ENCODE results near the gene RNF4.
"Not testable (repeated sequence)": the region's sequence is repeated elsewhere in the genome, so short reads cannot be mapped to it uniquely, and the experiment has no call there.

RNF4 gene

DNA sequence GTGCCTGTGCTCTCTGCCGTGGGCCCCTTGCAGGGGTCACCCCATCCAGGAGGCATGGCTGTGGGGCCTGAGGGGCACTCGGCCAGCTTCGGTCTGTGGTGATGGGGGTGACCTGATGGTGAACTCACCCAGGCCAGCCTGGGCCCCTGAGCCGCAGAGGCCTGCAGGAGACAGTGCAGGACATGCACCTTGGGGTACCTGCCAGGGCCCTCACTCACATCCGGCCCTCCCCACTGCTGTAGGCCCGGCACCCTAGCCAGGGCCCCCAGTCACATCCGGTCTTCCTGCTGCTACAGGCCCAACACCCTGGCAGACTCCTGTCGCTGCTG lies 42.9 kb upstream of the RNF4 start:
- H3K4me3 ChIP-seq (ENCODE audit: insufficient read length, low read depth) = no peak overlapping the region
- DNase-seq (ENCODE audit: low read depth, low spot score) = no peak
- H3K4me1 ChIP-seq (ENCODE audit: insufficient read depth, insufficient read length) = peaks cover 17% of the 10 kb centered on the region
- no peaks in the 10 kb centered on the region for H3K36me3 ChIP-seq (ENCODE audit: insufficient read depth, insufficient read length, low read length)
- no peak overlapping the region for H3K9ac ChIP-seq (ENCODE audit: insufficient read length, low read depth)
- peaks cover 19% of the 10 kb centered on the region for H3K27me3 ChIP-seq (ENCODE audit: insufficient read depth, insufficient read length)
- TF ChIP-seq ZNF274 (IDR thresholded peaks at IDR 0.05; ENCODE audit: low read depth, low read length) = no peak
- no peak for TF ChIP-seq YY1 (IDR thresholded peaks at IDR 0.05; ENCODE audit: insufficient read depth, insufficient read length)
- no peak for TF ChIP-seq SUZ12 (IDR thresholded peaks at IDR 0.05; ENCODE audit: extremely low read depth, insufficient read depth, insufficient read length)
- no peaks in the 10 kb centered on the region for H3K9me3 ChIP-seq (ENCODE audit: insufficient read depth, low read length)

DNA sequence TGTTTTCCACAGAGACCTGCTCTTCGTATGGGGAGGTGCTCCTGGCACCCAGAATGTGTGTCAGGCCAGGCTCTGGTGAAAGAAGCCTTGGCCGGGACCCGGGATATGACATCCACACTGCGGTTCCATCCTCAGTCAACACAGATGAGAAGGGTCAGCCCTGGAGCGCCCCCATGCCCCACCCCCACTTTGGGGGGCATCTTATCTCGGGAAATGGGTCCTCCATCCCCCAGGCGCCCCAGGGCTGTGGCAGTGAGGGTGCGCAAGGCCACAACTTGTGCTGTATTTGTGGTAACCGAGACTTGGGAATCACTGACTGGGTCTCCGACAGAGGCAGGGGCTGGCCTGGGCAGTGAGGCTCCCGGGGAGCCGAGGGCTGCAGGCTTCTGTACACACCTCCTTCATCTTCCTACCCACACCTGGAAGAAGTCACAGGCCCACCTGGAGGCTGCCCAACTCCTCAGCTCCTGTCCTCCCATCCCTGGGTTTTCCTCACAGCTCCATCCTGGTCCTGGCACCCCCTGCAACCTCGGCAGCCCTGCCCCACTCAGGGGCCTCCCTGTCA lies 42.1 kb upstream of the RNF4 start:
- Histone ChIP-seq H3K4me3 (ENCODE audit: insufficient read length, low read depth) (no peak overlapping the region), H3K4me1 (ENCODE audit: insufficient read depth, insufficient read length) (peaks cover 17% of the 10 kb centered on the region), H3K9me3 (ENCODE audit: insufficient read depth, low read length) (no peaks in the 10 kb centered on the region), H3K36me3 (ENCODE audit: insufficient read depth, insufficient read length, low read length) (no peaks in the 10 kb centered on the region), H3K27me3 (ENCODE audit: insufficient read depth, insufficient read length) (peaks cover 12% of the 10 kb centered on the region), H3K9ac (ENCODE audit: insufficient read length, low read depth) (no peak overlapping the region)
- TF ChIP-seq SUZ12 (IDR thresholded peaks at IDR 0.05; ENCODE audit: extremely low read depth, insufficient read depth, insufficient read length) = no peak
- TF ChIP-seq ZNF274 (IDR thresholded peaks at IDR 0.05; ENCODE audit: low read depth, low read length) = no peak
- no peak for TF ChIP-seq YY1 (IDR thresholded peaks at IDR 0.05; ENCODE audit: insufficient read depth, insufficient read length)
- no peak for DNase-seq (ENCODE audit: low read depth, low spot score)

DNA sequence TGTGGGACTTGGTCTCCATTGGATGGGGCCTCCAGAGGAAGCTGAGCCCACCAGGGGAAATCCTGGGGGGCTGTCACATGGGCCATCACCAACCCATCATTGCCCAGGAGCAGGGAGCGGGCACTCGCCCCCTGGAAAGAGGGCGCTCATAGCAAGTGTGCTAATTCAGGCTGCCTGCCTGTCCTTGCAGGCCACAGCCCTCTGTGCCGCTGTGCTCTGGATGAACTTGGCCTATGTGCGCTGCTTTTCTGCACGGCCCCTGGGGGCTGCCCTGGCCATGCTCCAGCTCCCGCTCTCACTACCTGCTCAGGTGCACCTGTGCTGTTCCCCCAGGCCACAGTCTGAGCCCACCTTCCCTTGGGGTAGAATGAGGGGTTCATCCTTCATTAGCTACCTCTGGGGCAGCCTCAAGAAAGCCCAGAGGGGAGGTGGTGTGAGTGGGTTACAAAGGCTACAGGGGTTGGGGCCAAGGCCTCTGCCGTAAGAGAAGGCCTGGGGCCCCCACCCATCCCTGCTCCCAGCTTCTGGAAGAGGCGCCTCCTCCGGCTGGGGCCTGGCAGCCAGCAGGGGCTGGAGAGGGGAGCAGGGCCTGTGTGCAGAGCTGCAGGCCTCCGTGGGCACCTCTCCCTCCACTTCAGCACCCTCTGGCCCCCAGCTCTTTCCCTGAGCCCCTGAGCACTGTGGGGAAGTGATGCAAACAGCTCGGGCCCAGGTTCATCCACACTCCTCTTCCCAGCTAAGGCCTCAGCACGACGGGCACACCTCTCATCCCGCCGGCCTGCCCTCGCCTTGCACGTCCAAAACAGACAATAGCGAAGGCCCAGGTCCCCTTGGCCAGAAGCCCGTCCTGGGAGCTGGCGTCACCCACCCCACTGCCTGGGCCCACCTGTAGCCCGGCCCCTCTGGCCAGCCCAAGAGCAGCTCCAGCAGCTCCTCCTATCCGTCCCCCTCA lies 41.2 kb upstream of the RNF4 start:
- Histone ChIP-seq H3K9ac (ENCODE audit: insufficient read length, low read depth) (peak overlapping the region; percentile 27), H3K9me3 (ENCODE audit: insufficient read depth, low read length) (no peaks in the 10 kb centered on the region), H3K4me1 (ENCODE audit: insufficient read depth, insufficient read length) (peaks cover 13% of the 10 kb centered on the region), H3K27me3 (ENCODE audit: insufficient read depth, insufficient read length) (peaks cover 4% of the 10 kb centered on the region), H3K4me3 (ENCODE audit: insufficient read length, low read depth) (no peak overlapping the region), H3K36me3 (ENCODE audit: insufficient read depth, insufficient read length, low read length) (no peaks in the 10 kb centered on the region)
- DNase-seq (ENCODE audit: low read depth, low spot score) = no peak
- TF ChIP-seq YY1 (IDR thresholded peaks at IDR 0.05; ENCODE audit: insufficient read depth, insufficient read length) (no peak), ZNF274 (IDR thresholded peaks at IDR 0.05; ENCODE audit: low read depth, low read length) (no peak), SUZ12 (IDR thresholded peaks at IDR 0.05; ENCODE audit: extremely low read depth, insufficient read depth, insufficient read length) (no peak)

DNA sequence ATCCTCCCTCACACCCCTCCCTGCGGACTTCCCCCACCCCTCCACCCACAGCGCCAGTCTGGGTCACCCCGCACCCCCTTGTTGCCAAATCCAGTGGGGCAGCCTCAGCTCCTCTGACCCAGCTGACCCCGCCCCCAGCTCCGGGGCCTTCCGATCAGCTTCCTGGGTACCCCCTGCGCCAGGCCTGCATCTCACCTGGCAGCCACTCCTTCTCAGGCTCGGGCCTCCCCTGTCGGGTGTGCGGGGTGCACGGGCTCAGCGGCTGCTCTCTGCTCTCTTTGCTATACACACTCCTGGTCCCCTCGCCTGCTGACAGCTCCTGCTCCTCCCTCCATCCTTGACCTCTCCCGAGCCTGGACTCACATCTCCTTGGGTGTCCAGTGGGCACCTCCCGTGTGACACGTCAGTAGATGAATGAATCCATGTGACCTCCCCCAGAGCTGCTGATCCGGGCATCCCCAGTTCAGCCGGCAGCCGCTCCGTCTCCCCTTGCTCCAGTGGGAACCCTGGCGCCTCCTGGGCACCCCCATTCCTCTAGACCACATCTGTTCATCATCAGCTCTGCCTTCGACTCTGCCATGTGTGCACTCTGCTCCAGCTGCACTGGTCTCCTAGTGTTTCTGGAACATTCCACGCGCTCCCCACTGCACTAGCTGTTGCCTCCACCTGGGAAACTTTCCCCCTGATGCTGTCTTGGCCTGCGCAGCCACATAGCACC lies 40.3 kb upstream of the RNF4 start:
- no peak for DNase-seq (ENCODE audit: low read depth, low spot score)
- Histone ChIP-seq H3K9ac (ENCODE audit: insufficient read length, low read depth) (no peak overlapping the region), H3K27me3 (ENCODE audit: insufficient read depth, insufficient read length) (peaks cover 2% of the 10 kb centered on the region), H3K9me3 (ENCODE audit: insufficient read depth, low read length) (no peaks in the 10 kb centered on the region), H3K4me3 (ENCODE audit: insufficient read length, low read depth) (no peak overlapping the region), H3K36me3 (ENCODE audit: insufficient read depth, insufficient read length, low read length) (no peaks in the 10 kb centered on the region), H3K4me1 (ENCODE audit: insufficient read depth, insufficient read length) (peaks cover 10% of the 10 kb centered on the region)
- TF ChIP-seq ZNF274 (IDR thresholded peaks at IDR 0.05; ENCODE audit: low read depth, low read length) (no peak), SUZ12 (IDR thresholded peaks at IDR 0.05; ENCODE audit: extremely low read depth, insufficient read depth, insufficient read length) (no peak), YY1 (IDR thresholded peaks at IDR 0.05; ENCODE audit: insufficient read depth, insufficient read length) (no peak)

DNA sequence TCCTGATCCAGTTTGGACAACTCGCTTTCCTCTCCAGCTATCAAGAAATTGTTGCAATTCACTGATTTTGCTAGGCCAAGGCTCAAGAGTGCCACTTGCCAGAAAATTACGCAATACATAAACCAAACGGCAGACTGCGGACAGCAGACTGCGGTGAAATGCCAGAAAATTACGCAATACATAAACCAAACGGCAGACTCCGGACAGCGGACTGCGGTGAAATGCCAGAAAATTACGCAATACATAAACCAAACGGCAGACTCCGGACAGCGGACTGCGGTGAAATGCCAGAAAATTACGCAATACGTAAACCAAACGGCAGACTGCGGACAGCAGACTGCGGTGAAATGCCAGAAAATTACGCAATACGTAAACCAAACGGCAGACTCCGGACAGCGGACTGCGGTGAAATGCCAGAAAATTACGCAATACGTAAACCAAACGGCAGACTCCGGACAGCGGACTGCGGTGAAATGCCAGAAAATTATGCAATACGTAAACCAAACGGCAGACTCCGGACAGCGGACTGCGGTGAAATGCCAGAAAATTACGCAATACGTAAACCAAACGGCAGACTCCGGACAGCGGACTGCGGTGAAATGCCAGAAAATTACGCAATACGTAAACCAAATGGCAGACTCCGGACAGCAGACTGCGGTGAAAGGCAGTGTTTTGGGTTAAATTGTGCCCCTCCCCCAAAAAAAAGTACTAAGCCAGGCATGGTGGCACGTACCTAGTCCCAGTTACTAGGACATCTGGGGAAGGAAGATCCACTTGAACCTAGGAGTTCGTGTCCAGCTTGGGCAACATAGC lies 38.8 kb upstream of the RNF4 start:
- not testable (repeated sequence) for H3K4me1 ChIP-seq (ENCODE audit: insufficient read depth, insufficient read length); H3K9ac ChIP-seq (ENCODE audit: insufficient read length, low read depth); DNase-seq (ENCODE audit: low read depth, low spot score)

DNA sequence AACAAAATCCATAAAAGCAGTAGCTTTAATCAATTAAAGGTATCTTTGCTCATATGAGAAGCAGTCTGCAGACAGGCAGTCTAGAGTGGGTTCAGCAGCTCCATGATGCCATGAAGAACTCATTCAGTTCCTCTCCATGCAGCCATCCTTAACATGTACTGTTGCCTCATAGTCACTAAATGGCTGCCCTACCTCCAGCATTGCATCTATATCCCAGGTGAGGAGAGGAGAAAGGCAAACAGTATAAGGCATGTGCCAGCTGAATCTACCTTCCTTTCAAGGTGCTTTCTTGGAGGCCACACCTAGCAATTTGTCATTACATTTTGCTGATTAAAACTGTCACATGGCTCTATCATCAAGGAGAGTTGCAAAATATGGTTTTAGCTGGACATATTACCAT lies 36.9 kb upstream of the RNF4 start:
- Histone ChIP-seq H3K4me3 (ENCODE audit: insufficient read length, low read depth) (no peak overlapping the region), H3K27me3 (ENCODE audit: insufficient read depth, insufficient read length) (no peaks in the 10 kb centered on the region), H3K9me3 (ENCODE audit: insufficient read depth, low read length) (no peaks in the 10 kb centered on the region), H3K4me1 (ENCODE audit: insufficient read depth, insufficient read length) (peaks cover 7% of the 10 kb centered on the region), H3K36me3 (ENCODE audit: insufficient read depth, insufficient read length, low read length) (no peaks in the 10 kb centered on the region), H3K9ac (ENCODE audit: insufficient read length, low read depth) (no peak overlapping the region)
- TF ChIP-seq SUZ12 (IDR thresholded peaks at IDR 0.05; ENCODE audit: extremely low read depth, insufficient read depth, insufficient read length) (no peak), YY1 (IDR thresholded peaks at IDR 0.05; ENCODE audit: insufficient read depth, insufficient read length) (no peak), ZNF274 (IDR thresholded peaks at IDR 0.05; ENCODE audit: low read depth, low read length) (no peak)
- DNase-seq (ENCODE audit: low read depth, low spot score) = no peak

More for the DNA sequence above, 38.8 kb upstream of the RNF4 start:
- H3K4me3 ChIP-seq (ENCODE audit: insufficient read length, low read depth); H3K27me3 ChIP-seq (ENCODE audit: insufficient read depth, insufficient read length); H3K9me3 ChIP-seq (ENCODE audit: insufficient read depth, low read length); H3K36me3 ChIP-seq (ENCODE audit: insufficient read depth, insufficient read length, low read length): not testable (repeated sequence)
